OCI-LY3 (cell line): ENCODE results near the gene MIAT.

Source experiments
- H2AFZ ChIP-seq: fragments of 200-600, 300-600 bp; shearing (Covaris generic); 2 replicates; pipeline ENCODE4 v1.6.0; 2014; ENCODE audit warnings: antibody characterized with exemption, low read depth, low read length
- H3K27ac ChIP-seq: fragments of 200-600, 300-600 bp; sonication (generic); 2 replicates; pipeline ENCODE4 v1.5.1; 2014; ENCODE audit warnings: mild to moderate bottlenecking, low read length, moderate library complexity, mixed read lengths
- H3K27me3 ChIP-seq: fragments of 200-600, 300-600 bp; sonication (generic); 2 replicates; pipeline ENCODE4 v1.6.1; 2014; ENCODE audit warnings: low read depth, low read length, mixed read lengths
- H3K36me3 ChIP-seq: fragments of 200-600, 300-600 bp; sonication (generic); replicated peaks from 2 replicates; pipeline ENCODE3; 2014; ENCODE audit warnings: low read depth, low read length, mixed read lengths
- H3K4me1 ChIP-seq: fragments of 300-600, 200-600 bp; sonication (generic); 2 replicates; pipeline ENCODE4 v1.6.1; 2014; ENCODE audit warnings: low read length, mixed read lengths
- H3K4me2 ChIP-seq: fragments of 200-600, 300-600 bp; sonication (generic); 2 replicates; pipeline ENCODE4 v1.6.1; 2014; ENCODE audit warnings: low read length, mixed read lengths
- H3K4me3 ChIP-seq: fragments of 300-600, 200-600 bp; sonication (generic); 2 replicates; pipeline ENCODE4 v1.5.1; 2014; ENCODE audit warnings: antibody characterized with exemption, mild to moderate bottlenecking, low read length, moderate library complexity
- H3K79me2 ChIP-seq: fragments of 300-600, 200-600 bp; shearing (Covaris generic); 2 replicates; pipeline ENCODE4 v1.6.1; 2014; ENCODE audit warnings: mild to moderate bottlenecking, low read length, mixed read lengths
- H3K9ac ChIP-seq: fragments of 300-600, 200-600 bp; shearing (Covaris generic); 2 replicates; pipeline ENCODE4 v1.6.0; 2014; ENCODE audit warnings: mild to moderate bottlenecking, low read length, moderate library complexity
- H3K9me3 ChIP-seq: fragments of 200-600, 300-600 bp; shearing (Covaris generic); 2 replicates; pipeline ENCODE4 v1.6.1; 2014; ENCODE audit warnings: low read length, mixed read lengths; ENCODE audit not compliant: insufficient read depth
- H4K20me1 ChIP-seq: fragments of 200-600, 300-600 bp; sonication (generic); 2 replicates; pipeline ENCODE4 v1.6.1; 2016; ENCODE audit warnings: low read length, mixed read lengths; ENCODE audit not compliant: insufficient read depth
- CTCF ChIP-seq: fragments of 200-600, 300-600 bp; sonication (generic); IDR thresholded peaks from 2 replicates; pipeline ENCODE4 v1.5.1; 2014; ENCODE audit warnings: antibody characterized with exemption, low read length, low read depth
- EZH2phosphoT487 ChIP-seq: fragments of 200-600 bp; shearing (Covaris generic); IDR thresholded peaks from 2 replicates; pipeline ENCODE4 v1.6.1; 2018; ENCODE audit warnings: antibody characterized with exemption, mixed run types, low read depth

Gene MIAT

DNA sequence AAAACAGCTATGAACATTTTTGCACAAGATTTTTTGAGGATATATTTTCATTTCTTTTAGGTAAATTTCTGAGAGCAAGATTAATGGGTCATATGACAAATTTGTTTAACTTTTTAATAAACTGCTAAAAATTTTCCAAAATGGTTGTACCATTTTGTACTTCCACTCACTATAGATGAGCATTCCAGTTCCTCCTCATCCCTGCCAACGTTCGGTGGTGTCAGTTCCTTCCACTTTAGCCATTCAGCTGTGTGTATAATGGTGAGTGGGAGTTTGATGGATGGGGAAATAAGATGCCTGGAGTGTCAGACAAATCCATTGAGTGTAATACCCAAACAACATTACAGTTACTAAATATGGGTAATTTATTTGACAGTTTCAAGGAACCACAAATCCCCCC lies 49.7 kb downstream of the MIAT start:
- Histone ChIP-seq H2AFZ (no peak overlapping the region), H3K4me1 (no peaks in the 10 kb centered on the region), H3K4me2 (no peak overlapping the region), H3K27ac (no peak overlapping the region), H3K4me3 (no peak overlapping the region), H3K79me2 (no peaks in the 10 kb centered on the region), H3K36me3 (peaks cover 8% of the 10 kb centered on the region), H3K9ac (no peak overlapping the region), H3K9me3 (0 out of 2 replicates have a peak, but pooled peaks cover 5% of the 10 kb centered on the region), H4K20me1 (no peaks in the 10 kb centered on the region), H3K27me3 (no peaks in the 10 kb centered on the region)
- TF ChIP-seq CTCF = no peak

GRCh38 chr22:26707581-26707980 lies 50.2 kb downstream of the MIAT start:
- no peaks in the 10 kb centered on the region for H3K27me3 ChIP-seq
- H3K4me1 ChIP-seq = no peaks in the 10 kb centered on the region
- H3K4me2 ChIP-seq = no peak overlapping the region
- H3K4me3 ChIP-seq = no peak overlapping the region
- 0 out of 2 replicates have a peak, but pooled peaks cover 5% of the 10 kb centered on the region for H3K9me3 ChIP-seq
- peaks cover 8% of the 10 kb centered on the region for H3K36me3 ChIP-seq
- no peak overlapping the region for H3K9ac ChIP-seq
- H3K27ac ChIP-seq = no peak overlapping the region
- H2AFZ ChIP-seq = no peak overlapping the region
- H3K79me2 ChIP-seq = no peaks in the 10 kb centered on the region
- no peak for TF ChIP-seq EZH2phosphoT487
- no peak for TF ChIP-seq CTCF
- no peaks in the 10 kb centered on the region for H4K20me1 ChIP-seq

DNA sequence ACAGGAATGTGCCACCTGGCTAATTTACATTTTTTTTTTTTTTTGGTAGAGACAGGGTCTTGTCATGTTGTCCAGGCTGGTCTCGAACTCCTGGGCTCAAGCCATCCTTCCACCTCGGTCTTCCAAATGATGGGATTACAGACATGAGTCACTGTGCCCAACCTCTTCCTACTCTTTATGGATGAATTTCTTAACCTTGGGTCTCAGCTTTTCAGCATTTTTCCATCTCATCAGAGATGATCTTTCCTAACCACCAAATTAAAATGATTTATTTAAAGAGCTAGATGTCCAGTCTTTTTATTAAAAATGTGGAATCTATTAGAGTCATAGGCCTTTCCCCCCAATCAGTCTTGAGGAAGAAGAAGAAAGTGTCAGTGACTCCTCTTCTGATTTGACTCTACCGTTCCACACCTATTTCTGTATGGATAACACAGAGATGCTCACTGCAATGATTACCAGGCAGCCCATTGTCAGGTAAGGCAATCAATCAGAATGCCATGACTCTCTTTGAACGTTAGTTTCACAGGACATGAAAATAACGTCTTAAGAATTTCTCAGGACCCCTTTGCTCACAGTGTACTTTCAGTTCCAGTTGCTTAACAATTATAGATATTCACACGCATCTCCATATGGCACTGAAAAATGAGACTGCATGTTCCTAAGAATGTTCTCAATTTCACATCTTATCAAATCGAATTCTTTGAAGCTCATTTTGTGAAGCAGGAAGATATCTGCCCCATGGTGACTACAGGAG lies 51.0 kb downstream of the MIAT start:
- no peak overlapping the region for H3K4me2 ChIP-seq
- TF ChIP-seq CTCF = no peak
- TF ChIP-seq EZH2phosphoT487 = no peak
- no peak overlapping the region for H2AFZ ChIP-seq
- H3K4me1 ChIP-seq = no peaks in the 10 kb centered on the region
- H3K36me3 ChIP-seq = peaks cover 8% of the 10 kb centered on the region
- no peak overlapping the region for H3K27ac ChIP-seq
- no peak overlapping the region for H3K9ac ChIP-seq
- H4K20me1 ChIP-seq = no peaks in the 10 kb centered on the region
- H3K4me3 ChIP-seq = no peak overlapping the region
- H3K9me3 ChIP-seq = 0 out of 2 replicates have a peak, but pooled peaks cover 5% of the 10 kb centered on the region
- no peaks in the 10 kb centered on the region for H3K27me3 ChIP-seq
- H3K79me2 ChIP-seq = no peaks in the 10 kb centered on the region

DNA sequence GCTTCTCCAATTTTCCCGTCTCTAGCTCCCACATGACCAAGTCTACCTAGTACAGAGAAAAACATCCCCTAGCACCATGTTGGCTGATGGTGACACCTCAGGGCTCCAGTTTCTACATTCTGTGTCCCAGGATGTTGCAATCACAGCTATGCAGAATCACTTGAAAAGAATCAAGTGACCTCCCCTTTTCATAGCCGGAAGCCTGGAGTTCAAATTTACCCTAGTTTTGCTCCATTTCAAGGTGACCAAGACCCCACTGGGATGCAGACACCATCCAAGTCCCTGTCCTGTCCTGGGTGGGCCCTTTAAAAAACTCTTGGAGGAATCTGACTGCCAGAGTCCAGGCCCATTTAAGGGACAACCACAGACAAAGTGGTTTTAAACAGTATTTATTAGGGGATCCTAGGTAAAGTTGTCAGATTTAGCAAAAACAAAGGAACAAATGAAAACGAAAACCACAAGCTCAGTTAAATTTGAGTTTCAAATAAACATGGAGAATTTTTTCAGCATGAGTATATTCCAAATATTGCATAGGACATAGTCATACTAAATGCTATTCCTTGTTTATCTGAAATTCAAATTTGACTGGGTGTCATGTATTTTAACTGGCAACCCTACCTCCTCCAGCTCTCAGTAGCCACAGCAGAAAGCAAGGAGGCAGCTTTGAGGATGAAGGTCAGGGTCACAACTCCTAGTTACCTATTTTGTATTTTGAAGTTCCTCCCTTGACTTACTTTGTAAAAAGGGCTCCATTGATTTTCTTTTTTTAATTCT lies 52.4 kb downstream of the MIAT start:
- H3K4me2 ChIP-seq = no peak overlapping the region

More for the DNA sequence above, 52.4 kb downstream of the MIAT start:
- Histone ChIP-seq H3K4me3 (no peak overlapping the region), H3K79me2 (no peaks in the 10 kb centered on the region), H2AFZ (no peak overlapping the region), H4K20me1 (no peaks in the 10 kb centered on the region), H3K27ac (no peak overlapping the region), H3K36me3 (peaks cover 8% of the 10 kb centered on the region), H3K4me1 (no peaks in the 10 kb centered on the region), H3K27me3 (no peaks in the 10 kb centered on the region), H3K9me3 (0 out of 2 replicates have a peak, but pooled peaks cover 5% of the 10 kb centered on the region), H3K9ac (no peak overlapping the region)
- TF ChIP-seq EZH2phosphoT487 (no peak), CTCF (no peak)
